OCI-LY7 (cell line): ENCODE measurements around the gene SGMS1.

Experiments
- CTCF ChIP-seq: fragments of 200-600 bp; sonication (generic); conservative IDR thresholded peaks from 2 replicates; pipeline ENCODE4 v1.5.1; 2014; ENCODE audit warnings: mild to moderate bottlenecking, antibody characterized with exemption, low read length, moderate library complexity, mixed read lengths
- EZH2phosphoT487 ChIP-seq: fragments of 200-600 bp; sonication (generic); IDR thresholded peaks from 2 replicates; pipeline ENCODE4 v1.6.1; 2018; ENCODE audit warnings: low read depth, borderline replicate concordance, mild to moderate bottlenecking, mixed run types, antibody characterized with exemption, low read length, moderate library complexity, mixed read lengths

GRCh38 chr10:50658165-50658564 is 34.4 kb upstream of the SGMS1 start:
- TF ChIP-seq CTCF: no peak
- TF ChIP-seq EZH2phosphoT487: no peak
